ENCODE data around the gene CBX4. TPM values are rescaled to one million over a fixed set of nuclear protein-coding genes. Genes with fewer than 3 reads are reported as not detected.

Gene CBX4
- total RNA-seq, 1 donor from 2014 or later = 23.7 TPM

DNA sequence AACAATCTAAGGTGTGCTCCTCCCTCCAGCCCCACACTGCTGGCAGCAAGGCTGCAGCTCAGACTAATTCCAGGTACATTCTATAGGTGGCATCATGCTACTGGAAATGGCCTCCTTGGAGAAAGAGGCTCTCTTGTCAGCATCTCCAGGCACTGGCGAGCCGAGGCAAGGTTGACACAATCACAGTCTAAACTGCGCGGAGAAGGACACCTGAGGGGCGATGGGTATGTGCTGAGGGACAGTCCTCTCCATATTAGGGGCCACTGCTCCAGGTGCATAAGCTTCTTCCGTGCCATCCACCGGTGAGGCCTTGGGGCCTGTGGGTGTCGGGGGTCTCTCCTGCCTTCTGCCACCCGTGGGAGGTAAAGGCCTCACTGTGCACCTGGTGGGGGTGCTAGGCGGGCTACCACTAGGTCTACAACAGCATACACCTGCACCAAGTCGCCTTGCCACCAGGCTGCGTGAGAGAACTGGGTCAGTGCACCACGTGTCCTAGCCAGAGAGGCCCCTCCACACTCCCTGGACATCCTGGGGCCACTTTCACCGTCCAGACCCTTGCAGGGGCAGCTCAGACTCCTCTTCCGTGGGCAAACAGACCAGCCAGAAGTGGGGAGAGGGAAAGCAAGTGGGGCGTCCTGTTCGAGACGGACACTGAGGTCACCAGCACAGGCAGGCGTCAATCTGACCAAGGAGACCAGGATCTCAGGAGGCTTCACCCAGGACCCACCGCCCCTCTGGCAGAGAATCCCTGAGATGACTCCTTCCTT, 30.3 kb downstream of the CBX4 start:
- DNase-seq (ENCODE audit: missing footprints) = no peak
- intact Hi-C loops (cut with DNase I) = loop anchor here (2.0 kb wide), 1 partner anchor 182 kb away; no protein-coding TSS in a partner anchor
- ATAC-seq = peak; percentile 29

- DNase-seq (ENCODE audit: missing footprints) (no peak), ATAC-seq (no peak)
- intact Hi-C loops (cut with DNase I) = no loop called here
These were observed 32.1 kb downstream of the CBX4 start for GRCh38 chr17:79806863-79807720.

- ATAC-seq (no peak), DNase-seq (ENCODE audit: missing footprints) (no peak)
- intact Hi-C loops (cut with DNase I) = no loop called here
These were observed 32.8 kb downstream of the CBX4 start for GRCh38 chr17:79806446-79806760.

DNA sequence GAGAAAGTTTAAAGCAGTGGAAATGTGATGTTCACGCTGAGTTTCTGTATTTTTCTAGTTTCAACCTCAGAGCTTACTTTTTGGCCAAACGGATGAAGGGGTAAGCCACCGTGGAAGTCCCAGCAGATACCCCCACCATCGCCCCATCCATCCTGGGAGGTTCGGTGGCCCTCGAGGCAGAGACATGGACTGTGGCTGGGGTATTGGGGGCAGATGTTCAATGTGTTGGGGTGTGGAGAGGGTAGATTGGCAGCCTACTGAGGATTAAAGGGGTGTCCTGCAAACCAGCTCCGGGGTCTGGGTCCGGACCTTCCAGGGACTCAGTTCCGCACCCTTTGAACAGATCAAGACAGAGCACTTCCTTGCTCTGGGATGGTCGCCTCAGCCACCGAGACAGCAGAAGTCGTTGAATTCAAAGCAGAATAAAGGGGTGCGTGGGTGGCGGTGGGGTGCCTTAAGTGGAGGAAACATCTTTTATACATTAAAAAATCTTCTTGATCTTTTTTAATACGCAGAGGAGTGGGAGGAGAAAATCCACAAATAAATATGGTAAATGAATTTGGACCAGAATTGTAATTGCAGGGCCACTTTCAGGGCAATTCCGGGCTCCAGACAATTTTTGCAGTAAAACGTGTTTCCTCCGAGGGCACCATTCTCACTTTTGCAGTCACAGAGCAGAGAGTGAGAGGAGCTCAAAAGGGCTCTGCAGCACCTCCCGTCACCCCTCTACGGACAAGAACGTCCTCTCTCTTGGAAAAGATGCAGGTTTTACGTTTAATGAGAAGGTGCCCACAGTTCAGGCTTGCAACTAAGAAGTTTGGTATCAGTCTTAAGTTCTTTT, 34.2 kb downstream of the CBX4 start:
- DNase-seq (ENCODE audit: missing footprints) (no peak), ATAC-seq (no peak)
- intact Hi-C loops (cut with DNase I) = no loop called here

GRCh38 chr17:79803997-79804855, 35.0 kb downstream of the CBX4 start:
- DNase-seq (ENCODE audit: missing footprints) = no peak
- no peak for ATAC-seq
- intact Hi-C loops (cut with DNase I) = no loop called here

DNA sequence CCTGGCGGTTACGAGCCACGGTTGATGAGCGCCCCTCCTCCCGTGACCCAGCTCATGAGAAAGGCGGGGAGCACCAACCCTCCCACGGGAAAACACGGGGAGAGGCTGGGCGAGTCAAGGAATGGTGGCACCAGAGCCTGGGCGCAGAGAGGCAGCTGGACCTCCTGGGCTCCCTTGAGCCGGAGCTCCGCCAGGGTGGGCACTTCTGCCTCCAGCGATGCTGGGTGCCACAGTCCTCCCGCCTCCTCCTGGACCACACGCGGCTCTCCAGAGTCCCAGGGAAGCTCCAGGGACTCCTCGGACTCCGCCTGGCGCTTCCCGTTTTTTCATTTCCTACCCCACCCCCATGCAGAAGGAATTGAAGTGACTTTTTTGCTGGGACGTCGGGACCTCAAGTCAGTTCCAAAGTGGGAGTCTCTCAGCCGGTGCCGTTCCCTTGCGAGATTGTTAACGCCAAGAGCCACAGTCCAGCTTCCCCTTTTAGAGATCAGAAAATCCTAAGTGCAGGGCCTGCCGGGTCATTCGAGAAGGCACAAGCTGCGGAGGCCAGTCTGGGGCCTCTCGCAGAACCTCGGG, 35.7 kb downstream of the CBX4 start:
- no peak for DNase-seq (ENCODE audit: missing footprints)
- no peak for ATAC-seq
- intact Hi-C loops (cut with DNase I) = no loop called here

GRCh38 chr17:79802736-79803420, 36.4 kb downstream of the CBX4 start:
- no peak for DNase-seq (ENCODE audit: missing footprints)
- intact Hi-C loops (cut with DNase I) = no loop called here
- no peak for ATAC-seq

GRCh38 chr17:79802039-79802735, 37.1 kb downstream of the CBX4 start:
- DNase-seq (ENCODE audit: missing footprints) (no peak), ATAC-seq (no peak)
- intact Hi-C loops (cut with DNase I) = no loop called here

- intact Hi-C loops (cut with DNase I) = no loop called here
- no peak for ATAC-seq
- DNase-seq (ENCODE audit: missing footprints) = no peak
These were observed 37.8 kb downstream of the CBX4 start for GRCh38 chr17:79801156-79802038.

DNA sequence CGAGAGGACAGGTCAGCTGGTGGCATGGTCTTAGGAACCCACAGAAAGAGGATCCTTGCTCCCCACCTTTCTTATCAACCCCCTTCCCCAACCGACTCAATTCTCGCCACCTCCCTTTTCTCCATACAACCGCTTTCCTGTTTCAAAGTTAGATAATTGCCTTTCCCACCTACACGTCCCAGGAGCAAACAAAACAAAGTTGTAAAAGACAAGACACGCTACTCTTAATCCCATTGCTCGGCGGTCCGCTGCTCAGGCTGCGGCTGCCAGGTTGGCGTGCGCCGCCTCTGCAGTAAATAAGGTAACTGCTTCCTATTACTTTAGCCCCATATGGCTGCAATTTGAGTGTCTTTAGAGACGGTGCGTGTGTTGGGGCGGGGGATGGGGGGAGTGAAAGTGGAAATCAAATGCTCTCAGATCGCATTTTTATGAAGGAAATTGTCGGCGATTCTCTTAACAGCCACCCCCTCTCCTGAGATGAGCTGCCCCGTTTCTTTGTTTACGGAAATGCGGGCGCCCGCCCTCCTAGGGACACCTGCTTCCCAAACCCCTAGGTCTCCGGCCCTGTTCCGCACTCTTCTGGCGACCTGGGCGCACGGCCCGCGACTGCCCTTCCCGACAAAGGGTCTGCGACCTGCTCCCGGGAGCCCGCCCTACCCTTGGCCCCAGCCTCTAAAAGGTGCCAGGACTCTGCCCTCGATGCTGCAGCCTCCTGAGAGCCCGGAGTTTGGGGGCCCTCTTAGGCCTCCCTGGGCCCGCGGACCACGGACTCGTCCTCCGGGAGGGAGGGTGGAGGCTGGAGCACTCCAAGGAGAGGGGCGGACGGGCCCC, 38.7 kb downstream of the CBX4 start:
- DNase-seq (ENCODE audit: missing footprints) (no peak), ATAC-seq (no peak)
- intact Hi-C loops (cut with DNase I) = no loop called here

DNA sequence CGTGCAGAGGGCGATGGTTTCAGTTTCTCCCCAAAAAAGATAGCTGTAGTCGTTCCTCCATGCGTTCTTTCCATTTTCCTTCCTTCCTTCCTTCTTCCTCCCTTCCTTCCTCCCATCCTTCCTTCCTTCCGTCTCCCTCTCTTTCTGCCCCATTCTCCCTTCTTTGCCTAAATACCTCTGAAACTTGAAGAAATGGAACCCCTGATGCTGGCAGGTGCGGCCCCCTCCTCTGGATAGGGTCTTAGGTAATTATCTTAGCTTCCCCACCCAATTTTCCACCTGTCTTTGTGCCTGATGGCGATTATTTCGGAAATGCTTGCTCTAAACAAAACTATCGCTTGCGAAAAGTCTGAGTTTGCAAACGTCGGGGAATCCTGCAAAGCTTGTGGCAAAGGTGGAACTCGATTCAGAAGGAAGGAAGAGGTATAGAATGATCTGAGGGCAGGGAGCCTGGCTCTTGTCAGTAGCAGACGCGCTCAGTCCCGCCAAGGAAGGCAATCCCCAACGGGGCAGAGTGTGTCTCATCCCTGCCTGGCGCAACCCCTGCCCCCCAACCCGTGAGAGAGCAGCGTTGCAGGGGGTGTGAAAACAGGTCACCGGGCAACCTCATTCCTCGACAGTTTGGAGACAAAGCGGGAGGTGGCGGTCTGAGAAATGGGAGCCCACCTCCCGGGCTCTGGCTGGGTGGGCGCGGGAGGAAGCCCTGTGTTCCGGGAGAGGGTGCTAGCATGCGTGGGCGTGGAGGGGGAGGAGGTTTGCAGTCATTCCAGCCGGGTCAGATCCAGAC, 39.5 kb downstream of the CBX4 start:
- intact Hi-C loops (cut with DNase I) = loop anchor here (10.0 kb wide), 1 partner anchor 115 kb away; no protein-coding TSS in a partner anchor
- no peak for DNase-seq (ENCODE audit: missing footprints)
- no peak for ATAC-seq

GRCh38 chr17:79799174-79799537, 40.1 kb downstream of the CBX4 start:
- intact Hi-C loops (cut with DNase I) = loop anchor here (10.0 kb wide), 1 partner anchor 116 kb away; no protein-coding TSS in a partner anchor

GRCh38 chr17:79798299-79799173, 40.7 kb downstream of the CBX4 start:
- no peak for DNase-seq (ENCODE audit: missing footprints)
- no peak for ATAC-seq
- intact Hi-C loops (cut with DNase I) = loop anchor here (10.0 kb wide), 1 partner anchor 116 kb away; no protein-coding TSS in a partner anchor

More at GRCh38 chr17:79799174-79799537, 40.1 kb downstream of the CBX4 start:
- DNase-seq (ENCODE audit: missing footprints) (no peak), ATAC-seq (no peak)
